GM23248 (cell line): ENCODE results near the gene SGCA. TPM values are rescaled to one million over a fixed set of nuclear protein-coding genes. Genes with fewer than 3 reads are reported as not detected.

ENCODE experiments used
- DNase-seq: peaks from one replicate; pipeline ENCODE4 v3.0.0-alpha.2; 2015
- H2AFZ ChIP-seq: fragments of 200-600 bp; sonication (generic); 2 replicates; pipeline ENCODE4 v1.6.1; 2016; ENCODE audit warnings: antibody characterized with exemption
- H3F3A ChIP-seq: fragments of 200-600 bp; sonication (generic); 2 replicates; pipeline ENCODE4 v1.6.1; 2016; ENCODE audit warnings: mild to moderate bottlenecking, antibody characterized with exemption, mixed run types; ENCODE audit not compliant: insufficient read depth
- H3K27ac ChIP-seq: fragments of 200-600 bp; sonication (generic); 2 replicates; pipeline ENCODE4 v1.5.1; 2016; ENCODE audit warnings: mild to moderate bottlenecking
- H3K27me3 ChIP-seq: fragments of 200-600 bp; sonication (generic); replicated peaks from 2 replicates; pipeline ENCODE4 v1.6.1; 2016; ENCODE audit warnings: mild to moderate bottlenecking; ENCODE audit not compliant: insufficient read depth
- H3K36me3 ChIP-seq: fragments of 200-600 bp; sonication (generic); 2 replicates; pipeline ENCODE4 v1.6.1; 2016; ENCODE audit warnings: low read depth, mild to moderate bottlenecking
- H3K4me1 ChIP-seq: fragments of 200-600 bp; sonication (generic); 2 replicates; pipeline ENCODE4 v1.6.1; 2016; ENCODE audit warnings: mild to moderate bottlenecking; ENCODE audit not compliant: insufficient read depth
- H3K4me2 ChIP-seq: fragments of 200-600 bp; sonication (generic); one replicate; pipeline ENCODE4 v1.6.1; 2016; ENCODE audit warnings: mild to moderate bottlenecking; ENCODE audit not compliant: unreplicated experiment
- H3K4me3 ChIP-seq: fragments of 200-600 bp; sonication (generic); 2 replicates; pipeline ENCODE4 v1.5.1; 2016; ENCODE audit warnings: mild to moderate bottlenecking
- H3K79me2 ChIP-seq: fragments of 200-600 bp; sonication (generic); 2 replicates; pipeline ENCODE4 v1.6.1; 2016; ENCODE audit warnings: mild to moderate bottlenecking; ENCODE audit not compliant: insufficient read depth
- H3K9ac ChIP-seq: fragments of 200-600 bp; sonication (generic); 2 replicates; pipeline ENCODE4 v1.6.1; 2016; ENCODE audit warnings: mild to moderate bottlenecking
- H3K9me2 ChIP-seq: fragments of 200-600 bp; sonication (generic); 2 replicates; pipeline ENCODE4 v1.6.1; 2016; ENCODE audit warnings: mixed run types, mild to moderate bottlenecking, moderate library complexity; ENCODE audit not compliant: insufficient read depth
- H3K9me3 ChIP-seq: fragments of 200-600 bp; sonication (generic); one replicate; pipeline ENCODE4 v1.6.1; 2017; ENCODE audit warnings: low read depth
- H4K20me1 ChIP-seq: fragments of 200-600 bp; sonication (generic); 2 replicates; pipeline ENCODE4 v1.6.0; 2016; ENCODE audit not compliant: insufficient read depth
- EZH2 ChIP-seq: fragments of 200-600 bp; sonication (generic); IDR thresholded peaks from 2 replicates; pipeline ENCODE4 v1.6.1; 2018; ENCODE audit warnings: antibody characterized with exemption, mild to moderate bottlenecking; ENCODE audit not compliant: insufficient read depth, poor library complexity, severe bottlenecking
- EZH2phosphoT487 ChIP-seq: fragments of 200-600 bp; sonication (generic); IDR thresholded peaks from 2 replicates; pipeline ENCODE4 v1.6.1; 2018; ENCODE audit warnings: antibody characterized with exemption, moderate library complexity, mild to moderate bottlenecking, low read depth; ENCODE audit not compliant: insufficient read depth
- WGBS, 2 experiments: methylation state at CpG; one replicate each; pipeline ENCODE4 v1.1.6; 2015 to 2017; ENCODE audit warnings: low lambda C conversion rate in 2 of 2, low coverage in 1 of 2; ENCODE audit errors: missing lambda C conversion rate in 2 of 2; 5-methylcytosine and 5-hydroxymethylcytosine counted together
- in situ Hi-C: fragments of 300-500 bp; cut with MboI; formaldehyde crosslinking; loops from 2 replicates; pipeline ENCODE4 v1.15.0; 2020
- polyA plus RNA-seq: library from polyadenylated mRNA; unstranded; fragments of >200 nt; fragmentation: Nextera tagmentation; extraction: Ambion mirVana; gene quantifications from 2 replicates; pipeline ENCODE4 v1.2.1, GENCODE V29; 2016
- total RNA-seq: library from RNA; depleted of rRNA; stranded (reverse); fragments of >200 nt; shearing (Covaris generic); gene quantifications from 2 replicates; pipeline ENCODE4 v1.2.3, GENCODE V29; 2014

SGCA gene
- total and polyA plus RNA-seq, 2 experiments from 2014 or later, result 1.8 TPM; not detected in 1

DNA sequence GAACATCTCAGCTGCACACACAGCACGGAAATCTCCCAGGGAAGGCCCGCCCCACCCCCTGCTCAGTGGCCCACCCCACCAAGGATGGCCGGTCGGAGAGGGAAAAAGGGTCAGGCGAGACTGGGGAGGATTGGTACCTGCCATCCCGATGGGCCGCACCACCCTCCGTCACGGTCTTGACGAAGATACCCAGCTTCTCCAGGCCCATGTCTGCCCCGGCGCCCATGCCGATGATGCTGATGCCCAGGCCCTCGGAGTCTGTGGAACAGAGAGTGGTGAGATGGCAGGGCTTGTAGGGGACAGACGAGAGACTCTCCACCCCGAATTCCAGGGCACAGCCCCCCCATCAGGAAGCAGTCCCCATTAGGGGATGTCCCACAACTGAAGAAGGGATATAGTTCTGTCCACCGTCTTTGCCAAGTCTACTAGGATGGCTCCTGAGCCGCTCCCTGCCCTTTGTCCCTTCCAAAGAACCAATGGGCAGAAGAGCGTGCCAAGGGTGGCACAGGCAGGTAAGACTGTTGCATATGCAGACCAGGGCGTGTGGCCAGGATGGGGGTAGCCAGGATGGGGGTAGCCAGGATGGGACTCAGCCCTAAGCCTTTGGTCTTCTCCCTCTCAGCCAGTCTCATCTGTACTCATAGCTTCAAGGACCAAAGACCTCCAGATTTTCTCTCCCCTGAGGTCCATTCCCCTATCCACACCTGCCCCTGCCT, 22.2 kb upstream of the SGCA start:
- no peak overlapping the region for H3K9ac ChIP-seq

DNA sequence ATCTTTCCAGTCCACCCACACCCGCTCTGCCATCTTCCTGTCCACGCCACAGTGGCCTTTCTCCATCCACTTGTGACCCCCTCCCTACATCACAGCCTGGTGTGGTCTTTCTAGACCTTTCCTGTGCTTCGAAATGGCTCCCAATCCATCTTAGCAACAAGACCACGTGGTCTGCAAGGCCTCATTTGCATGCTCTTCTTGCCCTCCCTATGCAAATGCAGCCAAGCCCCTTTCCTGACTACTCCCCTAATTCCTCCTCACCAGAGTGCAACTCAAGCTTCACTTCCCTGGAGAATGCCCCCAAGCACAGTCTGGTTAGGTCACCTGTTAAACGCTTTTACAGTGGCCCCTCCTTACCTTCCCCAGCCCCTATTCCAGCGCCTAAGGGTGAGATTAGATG, 21.4 kb upstream of the SGCA start:
- TF ChIP-seq EZH2phosphoT487, result no peak
- TF ChIP-seq EZH2, result no peak
- Histone ChIP-seq H3K79me2 (peaks cover 79% of the 10 kb centered on the region), H2AFZ (no peak overlapping the region), H3K27ac (no peak overlapping the region), H3K9me2 (no peaks in the 10 kb centered on the region), H3K27me3 (no peaks in the 10 kb centered on the region), H3K4me3 (no peak overlapping the region), H3K4me1 (peaks cover 27% of the 10 kb centered on the region), H3K36me3 (peaks cover 21% of the 10 kb centered on the region), H3K9ac (no peak overlapping the region), H3K9me3 (no peaks in the 10 kb centered on the region), H3F3A (no peaks in the 10 kb centered on the region), H3K4me2 (no peak overlapping the region), H4K20me1 (peaks cover 4% of the 10 kb centered on the region; the same call in 1 of the 2 replicates)
- in situ Hi-C loops, result no loop called here
- DNase-seq, result no peak
- WGBS, 2 experiments, result 66 to 67% methylated on average over 6 of the region's 6 CpGs

More for the DNA sequence above, 22.2 kb upstream of the SGCA start:
- Histone ChIP-seq H3K27ac (no peak overlapping the region), H2AFZ (no peak overlapping the region), H3K4me1 (peaks cover 27% of the 10 kb centered on the region), H3K9me3 (no peaks in the 10 kb centered on the region), H3K4me2 (no peak overlapping the region), H4K20me1 (peaks cover 4% of the 10 kb centered on the region; the same call in 1 of the 2 replicates), H3K27me3 (no peaks in the 10 kb centered on the region), H3K79me2 (peaks cover 81% of the 10 kb centered on the region), H3K4me3 (no peak overlapping the region), H3K36me3 (peaks cover 28% of the 10 kb centered on the region), H3K9me2 (no peaks in the 10 kb centered on the region), H3F3A (no peaks in the 10 kb centered on the region)
- 92 to 93% methylated on average over 16 to 20 of the region's 20 CpGs for WGBS, 2 experiments
- in situ Hi-C loops, result no loop called here
- no peak for DNase-seq
- TF ChIP-seq EZH2phosphoT487, result no peak
- no peak for TF ChIP-seq EZH2

DNA sequence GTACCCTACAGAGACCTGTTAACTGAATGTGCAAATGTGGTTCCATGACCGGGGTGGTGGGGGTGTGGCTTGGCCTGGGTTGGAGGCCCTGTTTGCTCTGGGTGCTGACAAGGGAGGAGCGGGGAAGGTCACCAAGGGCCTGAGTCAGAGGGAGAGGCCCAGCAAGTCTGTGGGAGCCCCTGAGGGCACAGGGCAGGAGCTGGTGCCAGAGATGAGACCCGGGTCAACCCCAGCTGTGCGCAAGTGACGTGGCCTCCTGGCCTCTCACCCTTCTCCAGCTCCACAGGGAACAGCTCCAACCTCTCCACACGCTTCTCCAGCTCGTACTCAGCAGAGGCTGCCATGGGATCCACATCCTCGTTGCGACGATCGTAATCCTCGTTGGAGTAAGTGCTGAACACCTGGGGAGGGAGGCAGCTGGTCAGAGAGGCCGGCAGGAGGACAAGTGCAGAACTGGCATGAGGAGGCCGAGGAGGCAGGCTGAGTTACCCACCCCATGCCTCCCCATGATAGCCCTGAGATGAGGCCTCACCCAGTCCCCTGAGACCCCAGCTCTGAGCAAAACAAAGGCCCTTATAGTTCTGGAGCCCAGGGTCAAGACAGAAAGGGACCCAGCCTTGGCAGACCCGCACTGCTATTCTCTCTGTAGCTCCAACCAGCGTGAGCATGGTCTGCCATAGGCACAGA, 20.8 kb upstream of the SGCA start:
- Histone ChIP-seq H3F3A (no peaks in the 10 kb centered on the region), H3K9me3 (no peaks in the 10 kb centered on the region), H3K4me3 (no peak overlapping the region), H3K9ac (no peak overlapping the region), H3K4me2 (no peak overlapping the region), H3K27ac (no peak overlapping the region), H3K79me2 (peaks cover 82% of the 10 kb centered on the region), H4K20me1 (peaks cover 4% of the 10 kb centered on the region; the same call in 1 of the 2 replicates), H3K36me3 (peaks cover 16% of the 10 kb centered on the region; the same call in 1 of the 2 replicates), H3K27me3 (no peaks in the 10 kb centered on the region), H3K4me1 (peaks cover 27% of the 10 kb centered on the region), H3K9me2 (no peaks in the 10 kb centered on the region), H2AFZ (no peak overlapping the region)
- TF ChIP-seq EZH2phosphoT487 (no peak), EZH2 (no peak)
- no peak for DNase-seq
- WGBS, 2 experiments, result 69 to 73% methylated on average over 16 of the region's 16 CpGs
- in situ Hi-C loops, result no loop called here

DNA sequence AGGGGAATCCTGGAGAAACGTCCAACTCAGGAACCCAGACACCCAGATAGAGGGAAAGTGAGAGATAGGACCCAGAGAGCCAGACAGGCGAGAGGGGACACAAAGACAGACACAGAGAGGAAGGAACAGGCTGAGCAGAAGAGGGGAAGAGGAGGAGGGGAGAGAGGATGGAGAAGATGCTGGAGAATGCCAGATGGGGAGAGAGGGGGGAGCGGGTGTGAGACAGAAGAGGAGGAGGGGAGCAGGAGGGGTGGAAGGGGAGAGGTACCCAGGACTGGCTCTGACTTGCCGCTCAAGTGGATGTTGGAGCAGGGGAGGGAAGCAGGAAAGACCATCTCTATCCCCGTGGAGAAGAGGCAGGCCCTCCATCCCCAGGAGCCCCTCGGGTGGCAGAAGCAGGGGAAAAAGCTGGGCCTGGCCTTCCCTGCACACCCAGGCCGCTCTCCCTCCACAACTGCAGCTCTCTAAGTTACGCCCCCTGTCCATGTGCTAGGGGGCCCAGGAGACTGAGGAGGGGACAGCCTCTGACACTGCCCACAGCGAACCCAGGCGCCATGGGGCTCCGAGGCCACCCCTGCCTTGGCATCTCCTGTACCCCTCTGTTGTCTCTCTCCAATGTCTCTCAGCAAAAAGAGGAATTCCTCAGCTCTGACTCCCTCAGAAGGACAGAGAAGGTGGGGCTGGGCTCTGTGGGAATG, 20.1 kb upstream of the SGCA start:
- no peaks in the 10 kb centered on the region for H3K27me3 ChIP-seq
- H3K27ac ChIP-seq, result no peak overlapping the region
- H3K4me3 ChIP-seq, result peak overlapping the region; percentile 83; the same call in 1 of the 2 replicates
- in situ Hi-C loops, result no loop called here
- WGBS, 2 experiments, result 65 to 78% methylated on average over 7 to 11 of the region's 11 CpGs
- TF ChIP-seq EZH2, result no peak
- TF ChIP-seq EZH2phosphoT487, result no peak
- peaks cover 4% of the 10 kb centered on the region; the same call in 1 of the 2 replicates for H4K20me1 ChIP-seq
- peaks cover 27% of the 10 kb centered on the region for H3K4me1 ChIP-seq
- H3K4me2 ChIP-seq, result peak overlapping the region; percentile 81
- peaks cover 10% of the 10 kb centered on the region; the same call in 1 of the 2 replicates for H3K36me3 ChIP-seq
- peak overlapping the region; percentile 98; the same call in 1 of the 2 replicates for H3K9ac ChIP-seq
- H3F3A ChIP-seq, result no peaks in the 10 kb centered on the region
- H3K79me2 ChIP-seq, result peaks cover 89% of the 10 kb centered on the region
- H3K9me2 ChIP-seq, result no peaks in the 10 kb centered on the region
- H2AFZ ChIP-seq, result no peak overlapping the region
- no peaks in the 10 kb centered on the region for H3K9me3 ChIP-seq
- DNase-seq, result no peak
